ENCODE data around the gene ATP8B1. TPM values are rescaled to one million over a fixed set of nuclear protein-coding genes. Genes with fewer than 3 reads are reported as not detected.

The ATP8B1 gene
- total RNA-seq, 1 experiment from 2014 or later = 1.1 TPM

GRCh38 chr18:57744211-57744694, 58.9 kb downstream of the ATP8B1 start:
- no peak overlapping the region for H2BK15ac ChIP-seq (ENCODE audit: low read depth, low read length)

More at GRCh38 chr18:57744211-57744694, 58.9 kb downstream of the ATP8B1 start:
- H3K27ac Mint-ChIP-seq = no peak overlapping the region
- Histone ChIP-seq H3K23me2 (ENCODE audit: insufficient read length, low read depth, low read length, poor library complexity, severe bottlenecking) (no peaks in the 10 kb centered on the region), H4K91ac (ENCODE audit: insufficient read length, low read depth, low read length) (no peak overlapping the region), H3K4ac (ENCODE audit: low read depth, low read length) (no peak overlapping the region), H3K56ac (ENCODE audit: insufficient read length, low read depth, low read length) (no peak overlapping the region), H4K20me1 (ENCODE audit: control insufficient read depth, insufficient read depth, insufficient read length) (no peaks in the 10 kb centered on the region), H4K5ac (ENCODE audit: insufficient read length, low read depth, low read length) (no peak overlapping the region), H3K27me3 (ENCODE audit: insufficient read depth, low read length) (no peaks in the 10 kb centered on the region), H3K9ac (ENCODE audit: extremely low read depth, insufficient read length, low read length) (no peak overlapping the region), H3K27ac (ENCODE audit: insufficient read length, low read depth, low read length) (no peak overlapping the region), H3K79me2 (ENCODE audit: insufficient read depth, low read length) (no peaks in the 10 kb centered on the region), H4K8ac (replicated peaks; ENCODE audit: insufficient read length, low read depth, low read length) (no peak overlapping the region), H2AK5ac (ENCODE audit: insufficient read length, low read length) (no peak overlapping the region), H3K18ac (ENCODE audit: insufficient read length, low read depth, low read length) (no peak overlapping the region), H2AFZ (ENCODE audit: low read length) (no peak overlapping the region), H3K23ac (ENCODE audit: insufficient read length, low read depth, low read length) (no peak overlapping the region), H3K9me3 (ENCODE audit: control insufficient read depth, low read depth, low read length) (no peaks in the 10 kb centered on the region), H2BK120ac (ENCODE audit: low read depth, low read length, poor library complexity, severe bottlenecking) (no peak overlapping the region), H3T11ph (ENCODE audit: low read length) (no peak overlapping the region), H3K14ac (ENCODE audit: insufficient read depth, low read length) (no peak overlapping the region), H2BK5ac (ENCODE audit: insufficient read length, low read length) (no peak overlapping the region), H2BK20ac (ENCODE audit: low read depth, low read length, poor library complexity, severe bottlenecking) (no peak overlapping the region), H3K4me1 (ENCODE audit: insufficient read depth, low read length) (no peaks in the 10 kb centered on the region; the same call in 1 of the 2 replicates), H3K4me2 (ENCODE audit: insufficient read depth, insufficient read length, low read length) (no peak overlapping the region), H2BK12ac (ENCODE audit: insufficient read length, low read depth, low read length) (no peak overlapping the region), H3K79me1 (ENCODE audit: insufficient read depth, low read depth, low read length, poor library complexity, severe bottlenecking) (no peaks in the 10 kb centered on the region)
- no peaks in the 10 kb centered on the region for H3K27me3 Mint-ChIP-seq (ENCODE audit: low read depth)
- H3K9me3 Mint-ChIP-seq = no peaks in the 10 kb centered on the region; a peak in 1 of 5 replicates
- H3K4me1 Mint-ChIP-seq = peaks cover 27 to 29% of the 10 kb centered on the region in 2 experiments
- no CpG with 5 or more reads among the region's 5 CpGs for WGBS (ENCODE audit: extremely low coverage, insufficient read length, low lambda C conversion rate)
- no peak overlapping the region for H3K4me3 Mint-ChIP-seq
- DNase-seq = no peak
- no peaks in the 10 kb centered on the region for H3K36me3 Mint-ChIP-seq (ENCODE audit: insufficient read depth in 1 of 3, low read depth in 3 of 3)
- TF ChIP-seq, protein P1, sequence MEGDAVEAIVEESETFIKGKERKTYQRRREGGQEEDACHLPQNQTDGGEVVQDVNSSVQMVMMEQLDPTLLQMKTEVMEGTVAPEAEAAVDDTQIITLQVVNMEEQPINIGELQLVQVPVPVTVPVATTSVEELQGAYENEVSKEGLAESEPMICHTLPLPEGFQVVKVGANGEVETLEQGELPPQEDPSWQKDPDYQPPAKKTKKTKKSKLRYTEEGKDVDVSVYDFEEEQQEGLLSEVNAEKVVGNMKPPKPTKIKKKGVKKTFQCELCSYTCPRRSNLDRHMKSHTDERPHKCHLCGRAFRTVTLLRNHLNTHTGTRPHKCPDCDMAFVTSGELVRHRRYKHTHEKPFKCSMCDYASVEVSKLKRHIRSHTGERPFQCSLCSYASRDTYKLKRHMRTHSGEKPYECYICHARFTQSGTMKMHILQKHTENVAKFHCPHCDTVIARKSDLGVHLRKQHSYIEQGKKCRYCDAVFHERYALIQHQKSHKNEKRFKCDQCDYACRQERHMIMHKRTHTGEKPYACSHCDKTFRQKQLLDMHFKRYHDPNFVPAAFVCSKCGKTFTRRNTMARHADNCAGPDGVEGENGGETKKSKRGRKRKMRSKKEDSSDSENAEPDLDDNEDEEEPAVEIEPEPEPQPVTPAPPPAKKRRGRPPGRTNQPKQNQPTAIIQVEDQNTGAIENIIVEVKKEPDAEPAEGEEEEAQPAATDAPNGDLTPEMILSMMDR (conservative IDR thresholded peaks at IDR 0.05) = no peak

Data from H9 (cell line).